Dedifferentiated amniotic fluid mesenchymal stem cell (primary cell): ENCODE results near the gene HOXB3.

Experiments
- DNase-seq: peaks from one replicate; pipeline ENCODE4 v3.0.0-alpha.2; 2016; ENCODE audit errors: extremely low spot score

HOXB3 gene

GRCh38 chr17:48597778-48598631 lies 8.0 kb upstream of the HOXB3 start:
- no peak for DNase-seq

GRCh38 chr17:48597528-48597777 lies 7.4 kb upstream of the HOXB3 start:
- no peak for DNase-seq

GRCh38 chr17:48596735-48597527 lies 6.9 kb upstream of the HOXB3 start:
- DNase-seq, result no peak

DNA sequence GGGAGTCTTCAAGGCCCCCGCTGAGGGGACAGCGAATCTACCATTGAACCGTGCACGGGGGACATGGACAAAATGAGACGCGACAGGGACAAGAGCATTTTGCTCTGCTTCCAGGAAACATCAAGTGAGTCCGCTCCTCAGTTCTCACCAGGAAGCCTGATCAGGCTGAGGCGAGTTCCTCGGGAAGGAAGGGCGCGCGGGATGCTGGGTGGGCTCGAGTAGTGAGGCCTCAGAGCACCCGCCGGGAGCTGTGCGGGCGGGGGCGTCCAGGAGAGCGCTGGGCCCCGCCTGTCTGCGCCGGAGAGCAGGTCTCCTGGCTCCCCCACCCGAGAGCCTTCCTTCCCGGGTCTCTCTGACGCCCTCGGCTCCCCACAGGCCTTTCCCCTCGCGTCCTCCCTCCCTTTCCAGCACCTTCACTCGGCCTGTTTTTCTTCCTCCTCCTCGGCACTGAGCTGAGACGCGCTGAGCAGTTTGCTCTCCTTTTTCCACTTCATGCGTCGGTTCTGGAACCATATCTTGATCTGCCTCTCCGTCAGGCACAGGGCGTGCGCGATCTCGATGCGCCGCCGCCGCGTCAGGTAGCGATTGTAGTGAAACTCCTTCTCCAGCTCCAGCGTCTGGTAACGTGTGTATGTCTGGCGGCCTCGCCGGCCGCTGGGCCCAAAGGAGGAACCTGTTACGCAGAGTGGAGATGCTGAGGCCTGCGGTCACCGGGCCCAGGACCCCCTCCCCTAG lies 6.1 kb upstream of the HOXB3 start:
- no peak for DNase-seq

GRCh38 chr17:48595278-48595999 lies 5.4 kb upstream of the HOXB3 start:
- no peak for DNase-seq

DNA sequence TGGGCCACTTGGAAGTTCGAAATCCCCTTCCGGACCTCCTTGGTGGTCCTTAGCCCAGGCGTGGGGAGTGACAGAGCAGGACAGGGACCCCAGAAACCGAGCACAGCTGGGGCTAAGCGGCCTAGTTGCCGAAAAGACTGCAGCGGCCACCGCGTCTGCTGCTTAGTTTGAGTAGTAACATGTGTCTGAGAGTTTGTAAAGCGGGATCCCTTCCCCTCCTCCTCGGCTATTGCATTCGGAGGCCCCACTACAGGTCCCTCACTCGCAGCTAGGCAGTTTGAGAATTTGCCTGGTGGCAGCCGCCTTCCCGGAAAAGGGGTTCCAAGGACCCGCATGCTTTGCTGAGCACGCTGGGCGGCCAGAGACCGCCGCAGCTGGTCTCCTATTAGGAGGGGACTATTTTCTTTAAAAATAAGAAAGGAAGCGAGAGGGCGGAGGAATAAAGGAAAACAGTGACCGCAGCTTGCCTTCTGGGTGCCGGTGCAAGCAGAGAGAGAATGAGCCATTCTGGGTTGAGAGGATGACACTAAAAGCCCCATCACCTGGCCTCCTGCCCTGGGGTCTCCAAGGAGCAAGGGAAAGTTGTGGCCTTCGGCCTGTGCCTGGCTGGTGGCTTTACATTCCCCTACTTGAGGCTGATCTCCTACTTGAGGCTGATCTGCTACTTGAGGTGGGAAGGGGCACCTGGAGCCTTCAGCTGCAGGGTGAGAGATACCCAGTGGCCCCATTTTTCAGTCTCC lies 4.7 kb upstream of the HOXB3 start:
- no peak for DNase-seq

GRCh38 chr17:48593840-48594537 lies 3.9 kb upstream of the HOXB3 start:
- DNase-seq, result no peak

GRCh38 chr17:48593126-48593829 lies 3.2 kb upstream of the HOXB3 start, which contains the start of gene HOXB5:
Gene HOXB5 (minus strand): TSS chr17:48593779. CDS start chr17:48593682, 97 bp downstream.
- DNase-seq, result no peak

GRCh38 chr17:48592577-48592976 lies 2.5 kb upstream of the HOXB3 start:
- DNase-seq, result no peak

- no peak for DNase-seq
Observed at GRCh38 chr17:48592057-48592514, 2.0 kb upstream of the HOXB3 start.

DNA sequence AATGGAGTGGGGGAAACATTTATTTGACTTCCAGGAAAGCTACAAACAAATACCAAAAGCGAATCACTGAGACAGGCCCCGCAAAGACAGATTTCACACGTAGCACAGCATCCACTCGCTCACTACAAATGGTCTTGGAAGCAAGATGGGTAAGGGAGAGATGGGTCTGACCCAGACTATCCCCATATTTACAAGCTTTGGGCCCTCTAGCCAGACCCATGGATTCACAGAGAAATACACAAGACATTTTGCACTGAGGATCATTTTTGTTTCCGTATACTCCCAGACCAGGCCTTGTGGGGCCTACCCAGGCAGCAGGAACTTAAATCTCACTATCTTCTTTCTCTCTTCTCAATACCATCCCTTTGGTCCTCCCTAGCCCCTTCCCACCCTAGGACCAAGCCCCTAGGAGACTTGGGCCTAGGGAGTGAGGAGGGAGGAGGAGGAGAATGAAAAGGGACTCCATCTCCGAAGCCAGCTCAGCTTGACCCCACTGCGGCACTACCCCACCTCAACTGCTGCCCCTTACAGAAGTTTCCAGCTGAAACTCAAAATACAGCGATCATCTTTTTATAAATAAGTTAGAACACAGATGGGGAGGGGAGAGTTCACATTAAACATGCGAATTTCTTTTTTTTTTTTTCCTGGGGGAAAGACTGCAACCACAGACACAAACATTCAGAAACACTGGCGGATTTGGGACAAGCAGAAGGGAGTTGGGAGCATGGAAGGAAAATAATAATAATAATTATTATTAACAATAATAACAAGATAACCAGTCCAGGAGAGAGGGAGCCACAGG lies 1.4 kb upstream of the HOXB3 start:
- DNase-seq, result no peak

DNA sequence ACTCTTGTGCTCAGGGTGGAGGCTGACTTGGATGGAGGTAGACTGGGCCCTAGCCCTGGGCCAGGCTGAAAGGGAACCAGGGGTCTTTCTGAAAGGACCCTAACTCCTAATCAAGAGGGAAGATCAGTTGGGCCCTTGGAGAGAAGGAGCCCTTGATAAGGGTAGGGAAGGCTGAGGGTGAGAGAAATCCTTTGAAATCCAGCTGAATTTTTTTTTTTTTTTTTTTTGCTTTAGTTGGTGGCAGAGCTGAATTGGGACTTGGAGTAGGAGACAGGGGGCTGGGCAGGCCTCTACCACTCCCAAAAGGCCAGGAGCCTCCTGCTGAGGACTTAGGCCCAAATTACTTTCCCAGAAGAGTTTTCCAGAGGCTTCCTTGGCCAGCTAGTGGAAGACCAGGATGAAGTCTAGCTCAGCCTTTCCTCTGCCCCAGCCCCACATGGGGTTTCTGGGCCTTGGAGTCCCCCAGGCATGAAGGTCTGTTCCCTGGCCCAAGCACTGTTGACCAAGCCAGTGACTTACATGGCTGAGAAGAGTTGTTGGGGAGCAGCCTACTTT lies 643 bp upstream of the HOXB3 start:
- no peak for DNase-seq

- DNase-seq, result no peak
Observed at GRCh38 chr17:48589060-48589830, 796 bp downstream of the HOXB3 start.

- DNase-seq, result no peak
Observed at GRCh38 chr17:48588528-48588927, 1.5 kb downstream of the HOXB3 start.

DNA sequence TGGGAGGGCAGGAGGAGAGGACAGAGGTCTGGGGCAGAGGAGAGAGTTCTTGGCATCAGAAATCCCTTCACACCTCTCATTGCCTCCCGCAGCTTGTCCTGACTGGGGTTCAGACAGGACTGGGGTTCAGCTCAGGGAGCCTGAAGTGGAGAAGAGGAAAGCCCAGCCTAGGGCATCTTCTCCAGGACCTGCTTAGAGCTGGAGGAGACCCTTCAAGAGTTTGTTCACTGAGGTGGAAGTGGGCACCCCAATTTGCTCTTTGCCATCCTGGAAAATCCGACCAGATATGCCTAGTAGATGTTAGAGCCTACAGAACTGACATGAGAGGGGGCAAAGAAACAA lies 2.0 kb downstream of the HOXB3 start:
- no peak for DNase-seq

DNA sequence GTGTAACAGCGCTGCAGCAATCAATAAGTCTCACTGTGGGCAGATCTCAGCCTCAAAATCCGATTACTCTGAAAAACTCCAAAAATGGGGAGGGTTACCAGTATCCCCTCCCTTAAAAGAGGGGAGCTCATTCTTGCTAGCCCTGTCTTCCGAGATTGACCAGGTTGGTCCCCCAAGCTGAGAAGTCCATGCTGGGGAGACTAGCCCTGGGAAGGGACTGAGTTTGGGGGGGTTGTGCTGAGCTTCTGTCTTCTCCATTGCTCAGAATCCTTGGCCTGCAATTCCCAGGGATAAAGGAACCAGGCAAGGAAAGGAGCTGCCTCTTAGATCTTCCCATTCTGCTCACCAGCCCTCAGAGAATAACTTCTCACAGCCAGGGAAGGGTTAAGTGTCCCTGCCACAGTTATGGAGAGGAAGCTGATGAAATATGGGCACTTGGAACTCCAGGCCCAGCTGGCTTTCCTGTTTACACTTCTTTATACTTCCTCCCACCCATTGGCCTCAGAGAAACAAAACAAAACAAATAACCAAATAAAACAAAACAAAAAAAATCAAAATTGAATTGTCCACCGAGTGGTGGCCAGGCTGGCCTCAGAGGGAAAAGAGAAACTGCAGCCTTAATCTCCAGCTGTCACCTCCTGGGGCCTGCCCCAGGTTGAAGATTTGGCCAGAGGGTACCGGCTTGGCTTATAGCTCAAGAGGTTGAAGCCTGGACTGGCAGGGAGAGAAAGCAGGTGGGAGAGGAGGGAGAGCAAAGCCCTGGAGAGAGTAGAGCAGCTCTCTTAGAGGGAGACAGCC lies 2.6 kb downstream of the HOXB3 start:
- DNase-seq, result no peak
